GM15510 (cell line): Measurements from ENCODE around the gene ASB8.

Experiments used
- POLR2A ChIP-seq: IDR thresholded peaks from 3 replicates; pipeline ENCODE4 v1.6.1; 2011; ENCODE audit warnings: borderline replicate concordance; ENCODE audit not compliant: insufficient read length; ENCODE audit errors: extremely low read depth

ASB8 gene

DNA sequence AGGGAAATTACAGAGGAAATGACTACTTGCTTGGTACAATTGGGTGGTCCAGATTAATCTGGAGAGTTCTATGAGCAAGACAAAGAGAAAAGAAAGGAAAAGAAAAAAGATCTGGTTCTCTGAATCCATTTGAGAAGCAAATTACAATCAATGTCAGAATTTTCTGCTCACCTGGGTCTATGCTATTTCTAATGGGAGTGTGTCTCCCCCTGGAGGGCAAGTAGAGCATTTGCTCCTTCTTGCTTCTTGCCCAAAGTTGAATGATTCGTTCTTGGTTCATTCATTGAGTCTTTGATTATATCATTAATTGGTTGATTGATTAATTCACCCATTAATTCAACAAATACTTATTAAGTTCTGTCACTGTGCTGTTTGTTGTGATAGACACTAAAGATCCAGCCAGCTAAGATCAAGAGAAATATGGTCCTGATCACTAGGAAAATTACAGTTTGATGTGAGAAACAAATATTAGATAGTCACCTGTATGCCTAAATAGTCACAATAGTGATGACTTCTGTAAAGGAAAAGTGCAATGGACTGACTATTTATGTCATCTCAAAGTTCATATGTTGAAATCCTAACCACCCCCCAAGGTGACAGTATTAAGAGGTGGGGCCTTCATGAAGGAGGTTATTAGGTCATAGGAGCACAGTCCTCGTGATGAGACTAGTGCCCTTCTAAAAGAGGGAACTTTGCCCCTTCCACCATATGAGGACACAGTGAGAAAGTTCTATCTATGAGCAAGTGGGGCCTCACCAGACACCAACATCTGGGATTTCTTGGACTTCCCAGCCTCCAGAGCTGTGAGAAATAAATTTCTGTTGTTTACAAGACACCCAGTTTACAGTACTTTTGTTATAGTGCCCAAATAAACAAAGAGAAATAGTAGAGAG, 8.0 kb upstream of the ASB8 start:
- TF ChIP-seq POLR2A = no peak

DNA sequence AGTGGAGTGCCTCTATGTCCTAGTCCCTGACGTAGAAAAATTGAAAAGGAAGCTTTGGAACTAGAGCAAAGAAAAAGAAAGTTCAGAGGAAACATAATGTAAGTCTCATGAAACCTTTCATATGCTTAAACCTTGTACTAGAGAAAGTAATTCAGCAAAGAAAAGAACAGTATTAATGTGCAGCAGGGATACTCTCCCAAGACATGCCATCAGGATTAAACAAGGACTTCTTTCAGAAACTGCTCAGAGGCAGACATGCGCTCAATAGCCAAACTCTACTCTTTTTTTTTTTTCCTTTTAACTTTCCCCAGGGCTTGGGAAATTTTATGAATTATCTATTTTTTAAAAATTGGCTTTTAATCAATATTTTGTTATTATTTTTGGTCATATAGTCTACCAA, 7.1 kb upstream of the ASB8 start:
- no peak for TF ChIP-seq POLR2A

DNA sequence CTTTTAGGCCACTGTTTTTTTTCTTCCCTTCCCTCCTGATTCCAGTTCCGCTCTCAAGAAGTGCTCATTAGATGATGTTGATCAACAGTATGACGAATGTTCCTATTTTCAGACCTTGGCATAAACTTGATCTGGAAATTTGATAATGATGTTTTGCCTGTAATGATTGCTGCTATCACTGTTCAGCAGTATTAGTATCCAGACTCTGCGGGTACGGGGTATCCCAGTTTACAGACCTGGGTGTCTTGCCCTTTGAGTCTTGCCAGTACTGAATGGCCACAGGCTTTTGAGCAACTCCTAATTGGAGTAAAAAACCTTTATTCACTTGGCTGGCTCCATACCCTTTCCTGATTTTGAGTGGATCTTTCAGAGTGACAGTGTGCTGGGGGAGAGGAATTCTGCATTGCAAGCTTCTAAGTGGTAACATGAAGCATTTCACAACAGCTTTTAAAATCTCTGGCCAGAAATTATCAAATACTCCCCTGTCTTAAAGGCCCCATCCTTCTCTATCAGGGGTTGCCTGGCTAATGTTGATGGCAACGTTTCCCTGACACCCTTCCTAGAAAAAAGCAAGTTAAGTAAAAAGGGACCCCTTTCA, 5.9 kb upstream of the ASB8 start:
- TF ChIP-seq POLR2A = no peak

DNA sequence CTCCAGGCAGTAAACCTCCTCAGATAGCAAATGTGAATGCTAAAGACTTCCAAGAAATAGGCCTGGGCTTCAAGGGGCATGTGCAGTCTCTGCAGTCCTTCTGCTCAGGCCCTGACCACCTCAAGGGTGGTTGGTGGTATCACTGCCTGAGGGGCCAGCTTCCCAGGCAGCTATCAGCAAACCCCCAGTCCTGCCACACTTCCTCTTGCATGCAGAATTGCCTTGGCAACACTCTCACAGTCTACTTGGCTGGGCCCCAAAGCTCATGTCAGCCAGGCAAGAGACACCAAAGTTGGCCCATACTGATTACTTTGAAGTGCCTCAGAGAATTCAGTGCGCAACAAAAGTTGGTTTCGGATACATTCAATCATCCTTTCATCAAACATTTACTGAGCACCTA, 3.5 kb upstream of the ASB8 start:
- TF ChIP-seq POLR2A = no peak

DNA sequence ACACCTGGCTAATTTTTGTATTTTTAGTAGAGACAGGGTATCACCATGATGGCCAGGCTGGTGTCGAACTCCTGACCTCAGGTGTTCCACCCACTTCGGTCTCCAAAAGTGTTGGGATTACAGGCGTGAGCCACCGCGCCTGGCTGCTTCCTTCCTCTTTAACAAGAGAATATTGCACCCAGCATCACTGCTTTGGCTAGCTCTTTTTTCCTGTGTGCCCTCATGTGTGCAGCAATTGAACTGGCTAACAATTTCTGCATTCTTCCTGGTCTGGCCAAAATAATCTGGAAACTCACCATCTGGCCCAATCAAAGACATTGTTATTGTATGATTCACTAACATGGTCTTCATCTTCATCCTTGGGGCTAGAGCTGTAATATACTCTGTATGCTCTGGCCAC, 2.7 kb upstream of the ASB8 start:
- TF ChIP-seq POLR2A = no peak

DNA sequence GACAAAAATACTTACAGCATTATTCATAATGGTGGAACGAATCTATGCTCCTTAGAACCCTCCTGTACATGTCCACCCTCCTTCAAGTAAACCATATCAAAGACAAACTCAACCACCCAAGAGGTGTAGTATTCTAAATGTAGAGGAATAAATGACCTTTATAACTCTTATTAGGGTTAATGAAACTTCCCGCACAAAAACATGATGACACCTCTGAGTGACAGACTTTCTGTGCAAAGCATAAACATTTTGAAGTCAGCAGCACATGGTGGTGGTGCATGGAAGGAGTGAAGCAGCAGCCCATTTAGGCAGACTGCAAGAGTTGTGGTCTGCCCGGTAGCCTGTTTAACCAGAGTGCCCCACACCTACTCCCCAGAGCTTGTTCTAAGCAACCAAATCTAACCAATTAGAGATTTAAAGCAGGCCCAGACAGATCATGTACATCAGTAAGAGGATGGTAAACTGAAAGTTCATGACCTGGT, 615 bp upstream of the ASB8 start:
- no peak for TF ChIP-seq POLR2A

DNA sequence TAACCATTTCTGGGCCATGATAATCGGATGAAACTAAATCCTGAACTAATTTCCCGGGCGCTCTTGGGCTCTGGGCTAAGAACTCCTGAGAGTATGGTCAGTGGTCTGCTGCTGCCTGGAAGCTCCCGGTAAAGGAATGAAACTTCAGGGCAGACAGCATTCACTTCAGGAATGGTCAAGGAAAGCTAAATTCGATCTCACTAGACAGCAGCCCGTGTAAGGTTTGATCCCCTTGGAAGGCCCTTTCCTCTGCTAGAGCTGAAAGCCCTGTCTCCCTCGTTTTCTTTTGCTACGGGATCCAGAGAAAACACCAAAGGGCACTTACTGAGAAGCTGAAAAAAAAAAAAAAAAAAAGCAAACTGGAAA, 680 bp downstream of the ASB8 start:
- TF ChIP-seq POLR2A = no peak

DNA sequence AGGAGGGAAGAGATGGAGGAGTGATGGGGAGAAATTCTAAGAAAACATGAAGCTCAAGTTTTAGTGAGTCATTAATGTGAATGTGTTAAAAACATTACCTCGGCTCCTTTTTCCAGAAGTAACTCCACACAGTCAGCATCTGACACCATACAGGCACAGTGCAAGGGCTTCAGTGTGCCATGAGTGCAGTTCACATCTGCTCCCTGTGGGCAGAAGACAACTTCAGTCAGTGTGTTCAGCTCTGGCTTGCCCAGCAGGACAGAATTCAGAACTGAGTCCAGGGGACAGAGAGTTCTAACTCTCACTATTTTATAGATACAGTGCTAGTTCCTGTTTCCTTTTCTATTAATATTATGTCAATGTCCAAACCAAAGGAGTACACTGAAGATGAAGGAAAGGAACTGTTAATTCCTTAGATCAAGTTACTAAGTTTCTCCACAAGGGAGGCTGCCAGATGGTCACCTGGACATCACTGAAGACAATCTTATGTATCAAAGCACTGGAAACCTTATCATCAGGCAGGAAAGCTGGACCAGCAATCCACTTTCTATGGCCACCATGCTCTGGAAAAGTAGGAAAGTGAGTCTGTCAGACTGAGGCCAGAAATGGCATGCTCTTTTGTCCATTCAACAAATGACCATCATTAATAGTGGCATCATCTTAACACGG, 6.1 kb downstream of the ASB8 start:
- no peak for TF ChIP-seq POLR2A

DNA sequence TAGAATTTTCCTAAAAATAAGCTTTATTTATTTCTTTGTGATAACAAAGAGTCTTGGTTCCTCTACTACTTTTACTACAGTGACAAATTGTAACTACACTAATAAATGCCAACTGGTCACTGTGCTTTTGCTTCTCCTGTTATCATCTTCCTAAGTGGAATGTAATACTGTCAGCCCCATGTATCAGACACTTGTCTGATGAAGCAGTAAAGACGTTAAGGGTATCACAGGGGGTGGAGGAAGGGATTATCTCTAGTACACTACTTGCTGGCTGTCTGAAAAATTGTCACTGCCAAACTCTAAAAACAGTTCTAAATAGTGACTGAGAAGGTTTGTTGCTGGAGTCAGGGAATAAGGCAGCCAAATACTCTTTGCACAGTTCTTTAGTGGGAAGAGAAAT, 11.3 kb downstream of the ASB8 start:
- no peak for TF ChIP-seq POLR2A

DNA sequence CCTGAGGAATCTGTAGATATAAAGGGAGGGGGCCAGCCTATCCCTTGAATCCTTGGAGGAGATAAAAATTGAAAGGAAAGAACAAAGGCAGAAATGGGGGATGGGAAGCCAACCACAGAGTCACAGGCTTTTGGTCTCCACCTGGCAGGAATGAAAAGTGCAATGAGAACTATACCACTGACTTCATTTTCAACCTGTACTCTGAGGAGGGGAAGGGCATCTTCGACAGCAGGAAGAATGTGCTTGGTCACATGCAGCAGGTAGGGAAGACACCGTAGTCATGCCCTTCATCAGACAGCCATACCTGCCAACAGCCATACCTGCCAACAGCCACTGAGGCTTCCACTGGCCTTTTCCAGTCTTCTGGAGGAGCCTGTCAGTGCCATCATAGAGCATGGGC, 13.4 kb downstream of the ASB8 start:
- no peak for TF ChIP-seq POLR2A

DNA sequence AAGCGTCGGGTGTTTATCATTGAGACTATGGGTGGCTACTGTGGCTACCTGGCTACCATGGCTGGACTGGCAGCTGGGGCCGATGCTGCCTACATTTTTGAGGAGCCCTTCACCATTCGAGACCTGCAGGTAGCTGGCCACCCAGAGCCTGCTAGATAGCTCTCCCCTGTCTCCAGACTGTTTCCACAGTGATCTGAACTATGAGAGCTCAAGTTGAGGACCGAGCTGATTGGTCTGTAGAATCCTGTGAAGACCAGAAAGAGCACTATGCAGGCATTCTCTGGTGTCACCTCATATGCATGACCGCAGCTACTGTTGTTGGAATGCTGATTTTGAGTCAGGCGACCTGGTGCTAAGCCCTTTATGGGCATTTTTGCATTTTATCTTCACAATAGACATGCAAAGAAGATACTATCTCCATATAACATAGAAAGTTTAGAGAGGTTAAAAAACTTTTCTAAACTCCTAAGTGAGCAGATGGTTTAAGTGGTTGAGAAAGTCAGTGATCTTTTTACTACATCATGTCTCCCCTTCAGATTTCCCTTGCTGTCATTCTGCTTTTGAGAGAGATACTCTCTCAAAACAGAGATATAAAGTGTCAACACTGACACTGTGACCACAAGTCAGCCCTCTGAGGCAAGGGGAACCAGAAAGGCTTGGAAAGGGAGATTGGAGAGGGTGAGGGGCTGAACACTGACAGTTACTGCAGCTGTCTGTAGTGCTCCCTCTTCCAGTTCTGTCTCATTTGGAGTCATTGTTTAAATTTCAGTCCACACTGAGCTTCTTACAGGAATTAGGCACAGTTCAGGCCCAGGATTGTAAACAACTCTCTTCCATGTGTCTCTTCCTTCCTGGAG, 14.3 kb downstream of the ASB8 start:
- no peak for TF ChIP-seq POLR2A

DNA sequence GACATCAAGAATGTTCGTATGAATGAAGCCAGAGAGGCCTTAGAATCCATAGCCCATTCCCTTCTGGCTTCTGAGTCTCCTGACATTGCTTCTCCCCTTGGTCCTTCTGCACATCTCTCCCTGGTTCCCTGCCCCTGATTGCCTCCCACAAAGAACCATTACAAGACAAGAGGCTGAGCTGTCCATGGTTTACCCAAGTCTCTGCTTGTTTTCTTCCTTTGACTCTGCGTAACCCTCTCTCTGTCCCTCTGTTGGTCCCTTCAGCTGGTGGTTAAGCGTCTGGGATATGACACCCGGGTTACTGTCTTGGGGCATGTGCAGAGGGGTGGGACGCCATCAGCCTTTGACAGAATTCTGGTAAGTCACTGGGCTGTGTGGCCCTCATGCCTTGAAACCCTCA, 22.3 kb downstream of the ASB8 start:
- TF ChIP-seq POLR2A = no peak

DNA sequence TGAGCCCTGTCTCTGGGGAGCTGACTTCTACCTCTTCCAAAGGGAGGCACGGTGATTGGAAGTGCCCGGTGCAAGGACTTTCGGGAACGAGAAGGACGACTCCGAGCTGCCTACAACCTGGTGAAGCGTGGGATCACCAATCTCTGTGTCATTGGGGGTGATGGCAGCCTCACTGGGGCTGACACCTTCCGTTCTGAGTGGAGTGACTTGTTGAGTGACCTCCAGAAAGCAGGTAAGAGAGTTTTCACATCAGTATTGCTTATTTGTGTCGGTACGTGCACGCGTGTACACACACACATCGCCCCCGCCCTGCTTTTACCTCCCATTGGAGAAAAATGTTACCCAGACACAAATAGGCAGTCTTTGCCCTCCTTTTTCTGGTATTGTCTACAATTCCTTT, 24.5 kb downstream of the ASB8 start:
- no peak for TF ChIP-seq POLR2A

DNA sequence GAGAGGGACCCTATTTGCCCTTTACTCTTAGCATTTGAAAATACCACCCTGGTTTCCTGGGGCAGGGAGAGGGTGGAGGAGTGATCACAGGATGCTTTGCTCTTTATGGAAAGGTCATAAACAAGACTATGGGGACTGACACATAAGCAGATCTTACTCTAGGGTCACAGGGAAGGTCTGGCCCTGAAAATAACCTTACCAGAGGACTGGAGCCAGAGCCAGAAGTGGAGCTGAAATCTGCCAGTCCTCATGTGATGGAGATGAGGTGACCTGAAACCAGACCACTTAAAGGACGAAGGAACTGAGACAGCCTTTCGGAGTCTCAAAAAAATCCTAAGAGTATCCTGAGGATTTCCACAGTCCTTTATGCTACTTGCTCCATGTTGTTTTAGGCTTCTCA, 25.8 kb downstream of the ASB8 start:
- TF ChIP-seq POLR2A = no peak

DNA sequence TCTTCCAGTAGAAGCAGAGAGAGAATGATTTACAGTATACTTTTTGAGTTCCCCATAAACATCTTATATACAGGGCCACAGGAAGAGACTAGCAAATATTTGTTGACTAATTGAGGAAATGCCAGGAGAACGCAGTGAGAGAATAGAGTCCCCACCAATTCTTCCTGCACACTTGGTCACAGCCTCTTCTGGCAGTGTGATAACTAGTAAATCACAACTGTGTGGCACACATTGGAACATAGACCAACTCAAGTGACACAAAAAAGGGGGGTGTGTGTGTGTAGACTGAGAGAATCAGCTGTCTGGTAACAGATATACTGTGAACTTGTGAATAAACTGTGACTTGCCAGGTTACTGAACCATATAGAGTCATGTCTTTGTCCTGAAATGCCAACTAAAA, 27.9 kb downstream of the ASB8 start:
- no peak for TF ChIP-seq POLR2A
